Activated gamma-delta T cell treated with anti-CD3 and anti-CD28 coated beads, Interleukin-2, amount 50 U/mL, for 16 hours (primary cell): ENCODE results near the gene SHISA6.

ENCODE experiments used
- DNase-seq: peaks from one replicate; pipeline ENCODE4 v3.0.0-alpha.2; 2020; ENCODE audit warnings: low read depth

Gene SHISA6

DNA sequence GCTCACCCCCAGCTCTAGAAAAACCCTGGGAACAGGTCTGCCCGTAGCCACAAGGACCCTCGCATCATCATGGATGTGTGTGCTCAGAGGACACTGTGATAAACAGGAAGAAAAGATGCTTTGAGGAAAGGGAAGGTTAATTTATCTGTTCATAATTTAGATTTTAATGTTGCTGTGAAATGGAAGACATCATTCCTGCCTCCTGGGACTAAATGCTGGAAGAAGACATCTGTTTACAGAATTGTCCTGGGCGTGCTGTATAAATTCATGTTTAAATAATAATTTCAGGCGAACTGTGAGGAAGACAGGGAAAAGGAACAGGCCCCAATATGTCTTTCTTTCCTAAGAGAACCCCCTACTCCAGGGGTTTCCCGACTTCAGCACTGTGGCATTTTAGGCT is 112.6 kb downstream of the SHISA6 start:
- DNase-seq: no peak

DNA sequence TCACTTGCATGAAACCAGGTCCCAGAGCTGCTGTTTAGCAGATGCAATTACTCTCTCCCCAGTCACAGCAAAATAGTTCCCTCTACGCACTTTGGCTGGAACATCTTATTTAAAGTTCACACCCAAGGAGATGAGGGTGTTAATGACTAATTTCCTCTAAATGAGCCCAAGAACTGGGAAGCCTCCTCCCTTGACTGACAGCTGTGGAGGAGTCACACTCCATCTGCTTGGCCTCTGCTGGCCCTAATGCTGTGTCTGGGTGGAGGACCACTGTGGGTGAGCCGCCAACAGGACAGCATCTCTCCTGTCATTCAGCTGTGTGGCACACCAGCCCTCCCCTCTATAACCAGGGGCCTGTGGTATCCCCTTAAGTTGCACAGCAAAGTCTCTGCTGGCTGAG is 115.4 kb downstream of the SHISA6 start:
- DNase-seq: no peak

DNA sequence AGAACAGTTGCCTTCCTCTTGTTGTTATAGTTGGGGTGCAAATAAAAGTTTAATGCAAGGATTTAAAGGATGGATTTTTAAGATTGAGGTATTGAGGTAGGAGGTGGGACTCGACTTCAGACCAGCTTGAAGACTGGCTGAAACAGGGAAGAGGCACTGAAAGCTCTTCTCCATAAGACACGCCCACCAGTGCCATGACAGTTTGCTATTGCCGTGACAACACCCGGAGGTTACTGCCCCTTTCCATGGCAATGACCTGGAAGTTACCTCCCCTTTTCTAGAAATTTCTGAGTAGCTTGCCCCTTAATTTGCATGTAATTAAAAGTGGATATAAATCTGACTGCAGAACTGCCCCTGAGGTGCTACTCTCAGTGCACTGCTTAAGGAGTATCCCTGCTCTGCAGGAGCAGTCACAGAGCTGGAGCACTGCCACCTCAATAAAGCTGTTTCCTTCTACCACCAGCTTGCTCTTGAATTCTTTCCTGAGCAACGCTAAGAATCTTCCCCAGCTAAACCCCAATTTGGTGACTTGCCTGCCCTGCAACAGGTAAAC is 122.6 kb downstream of the SHISA6 start:
- DNase-seq: no peak

DNA sequence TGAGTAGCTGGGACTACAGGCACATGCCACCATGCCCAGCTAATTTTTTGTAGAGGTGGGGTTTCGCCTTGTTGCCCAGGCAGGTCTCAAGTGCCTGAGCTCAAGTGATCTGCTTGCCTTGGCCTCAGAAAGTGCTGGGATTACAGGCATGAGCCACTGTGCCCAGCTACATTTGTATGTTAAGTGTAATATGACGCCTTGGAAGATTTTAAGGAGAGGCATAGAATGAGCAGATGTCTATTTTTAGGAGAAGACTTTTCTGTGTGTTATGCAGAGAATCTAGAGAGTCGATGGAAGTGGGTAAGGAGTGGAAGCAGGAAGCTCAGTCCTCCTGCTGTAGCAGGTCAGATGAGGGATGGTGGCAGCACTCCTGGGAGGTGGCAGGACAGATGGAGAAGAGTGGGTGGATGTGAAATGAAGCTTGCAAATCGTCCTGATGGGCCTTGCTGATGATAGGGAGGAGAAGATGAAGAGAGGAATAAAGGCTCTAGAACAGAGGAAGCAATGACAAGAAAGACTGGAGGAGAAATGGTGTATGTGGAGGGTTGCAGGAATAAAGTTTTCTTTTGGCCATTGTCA is 125.3 kb downstream of the SHISA6 start:
- DNase-seq: no peak

- DNase-seq: no peak
Measured at GRCh38 chr17:11369575-11369974, 128.6 kb downstream of the SHISA6 start.

GRCh38 chr17:11372692-11373091 is 131.7 kb downstream of the SHISA6 start:
- no peak for DNase-seq

GRCh38 chr17:11378506-11378905 is 137.5 kb downstream of the SHISA6 start:
- no peak for DNase-seq

GRCh38 chr17:11380761-11381160 is 139.7 kb downstream of the SHISA6 start:
- DNase-seq: no peak

DNA sequence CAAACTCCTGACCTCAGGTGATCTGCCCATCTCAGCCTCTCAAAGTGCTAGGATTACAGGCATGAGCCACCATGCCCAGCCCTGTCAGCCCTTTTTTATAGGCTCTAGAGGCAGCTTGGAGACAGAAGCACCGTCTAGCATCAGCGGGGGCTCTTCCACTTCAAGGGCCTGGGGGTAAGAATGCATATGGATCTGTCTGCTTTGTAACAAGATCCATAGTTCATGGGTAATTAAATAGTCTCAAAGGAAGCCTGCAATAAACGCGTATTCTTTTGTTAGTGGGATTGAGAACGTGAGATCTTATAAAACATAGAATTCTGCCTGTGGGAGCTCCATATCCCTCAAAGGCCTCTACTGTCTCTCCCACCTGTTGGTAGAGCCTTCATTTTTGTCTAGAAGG is 142.1 kb downstream of the SHISA6 start:
- DNase-seq: no peak

GRCh38 chr17:11384131-11384530 is 143.1 kb downstream of the SHISA6 start:
- no peak for DNase-seq

GRCh38 chr17:11387610-11388009 is 146.6 kb downstream of the SHISA6 start:
- no peak for DNase-seq

- no peak for DNase-seq
Measured at GRCh38 chr17:11388054-11388453, 147.0 kb downstream of the SHISA6 start.

GRCh38 chr17:11389583-11389982 is 148.6 kb downstream of the SHISA6 start:
- DNase-seq: no peak

DNA sequence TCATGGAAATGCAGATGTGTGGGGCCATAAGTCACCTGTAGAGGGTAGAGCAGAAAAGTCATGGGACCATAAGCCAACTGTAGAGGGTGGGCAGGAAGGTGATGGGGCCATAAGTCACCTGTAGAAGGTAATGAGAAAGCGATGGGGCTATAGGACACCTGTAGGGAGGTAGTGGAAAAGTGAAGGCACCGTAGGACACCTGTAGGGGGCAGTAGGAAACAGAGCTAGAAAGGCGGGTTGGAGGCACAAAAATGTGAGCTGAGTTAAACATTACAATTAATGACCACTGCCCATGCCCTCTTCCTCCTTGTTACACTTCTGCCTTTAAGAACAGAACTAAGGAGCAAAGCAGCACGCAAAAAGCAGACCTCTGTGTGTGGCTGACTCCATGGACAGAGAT is 150.1 kb downstream of the SHISA6 start:
- DNase-seq: no peak

GRCh38 chr17:11404431-11405276 is 163.6 kb downstream of the SHISA6 start:
- DNase-seq: no peak

DNA sequence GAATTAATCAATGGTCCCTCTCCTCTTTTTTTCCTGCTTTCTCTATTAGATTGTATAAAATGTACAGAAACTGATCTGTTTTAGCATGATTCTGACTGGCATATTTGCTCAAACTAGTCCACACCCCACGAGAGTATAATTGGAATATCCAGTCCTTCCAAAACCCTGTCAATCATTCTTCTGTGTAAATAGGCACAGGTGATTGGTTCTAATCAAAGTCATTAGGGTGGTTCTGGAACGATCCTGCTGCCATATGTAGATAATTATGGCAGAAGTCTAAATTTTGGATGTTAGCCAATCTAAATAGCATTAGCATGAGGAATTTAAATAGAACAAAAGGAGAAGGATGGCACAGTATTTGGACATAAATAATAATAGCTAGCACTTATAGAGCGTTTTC is 165.7 kb downstream of the SHISA6 start:
- no peak for DNase-seq

- no peak for DNase-seq
Measured at GRCh38 chr17:11412654-11413053, 171.6 kb downstream of the SHISA6 start.

GRCh38 chr17:11418342-11418741 is 177.3 kb downstream of the SHISA6 start:
- DNase-seq: no peak

- DNase-seq: no peak
Measured at GRCh38 chr17:11430751-11431150, 189.7 kb downstream of the SHISA6 start.

- no peak for DNase-seq
Measured at GRCh38 chr17:11438673-11439072, 197.7 kb downstream of the SHISA6 start.

DNA sequence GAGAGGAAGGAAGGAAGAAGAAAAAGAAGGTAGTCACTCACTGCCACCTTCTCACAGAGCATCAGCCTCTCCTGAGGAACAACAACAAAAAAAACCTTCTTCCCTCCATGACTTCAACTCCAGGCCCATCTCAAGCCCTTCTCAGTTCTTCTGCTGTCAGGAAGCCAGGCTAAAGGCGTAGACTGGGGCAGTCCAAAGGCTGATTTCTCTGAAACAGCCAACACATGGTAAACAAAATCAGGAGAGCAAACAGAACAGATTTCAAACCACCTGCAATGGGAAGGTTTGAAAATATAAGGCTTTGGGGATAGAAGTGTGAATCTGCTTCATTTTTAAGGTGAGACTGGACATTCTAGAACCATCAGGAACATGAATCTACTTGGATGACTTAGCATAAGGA is 200.0 kb downstream of the SHISA6 start:
- no peak for DNase-seq

DNA sequence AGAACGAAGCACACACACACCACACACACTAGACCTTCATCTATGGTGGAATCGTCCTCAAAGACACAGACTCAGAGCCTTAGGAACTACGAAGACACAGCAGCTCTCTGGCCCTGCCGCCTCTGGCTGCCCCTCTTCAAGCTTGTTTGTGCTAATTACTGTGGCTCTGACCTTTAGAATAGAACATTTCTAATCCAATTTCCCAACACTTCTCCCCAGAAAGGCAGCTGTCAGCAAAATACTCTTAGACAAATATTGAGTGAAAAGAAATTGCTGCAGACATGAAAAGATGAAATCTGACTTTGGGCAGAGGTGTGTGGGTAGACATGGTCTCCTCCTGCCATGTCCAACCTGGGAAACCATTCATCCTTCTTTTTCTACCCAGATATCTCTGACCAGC is 205.3 kb downstream of the SHISA6 start:
- DNase-seq: no peak

DNA sequence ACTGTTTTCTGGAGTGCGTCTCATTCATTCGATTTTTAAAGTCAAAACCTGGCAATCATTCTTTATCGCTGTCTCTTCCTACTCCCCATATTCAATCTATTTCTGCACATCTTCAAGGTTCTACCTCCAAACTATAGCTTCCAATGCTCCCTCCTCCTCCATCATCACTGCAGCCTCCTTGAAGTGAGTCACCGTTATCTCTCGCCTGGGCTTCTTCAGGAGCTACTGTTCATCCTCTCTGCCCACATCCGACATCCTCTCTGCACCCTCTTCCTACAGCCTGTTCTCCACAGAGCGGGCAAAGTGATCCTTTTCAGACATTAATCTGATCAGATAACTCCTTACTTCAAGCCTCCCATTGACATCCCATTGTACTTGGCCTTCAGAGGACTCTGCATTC is 213.1 kb downstream of the SHISA6 start:
- no peak for DNase-seq

GRCh38 chr17:11458279-11458678 is 217.3 kb downstream of the SHISA6 start:
- DNase-seq: no peak
